Umbilical cord (tissue), 2 donors: Measurements from ENCODE around the gene HOXB3. TPM values are rescaled to one million over a fixed set of nuclear protein-coding genes. Genes with fewer than 3 reads are reported as not detected.

Experiments
- DNase-seq: peaks from one replicate; pipeline ENCODE4 v3.0.0-alpha.2; 2015; ENCODE audit warnings: low spot score
- total RNA-seq: library from RNA; depleted of rRNA; stranded (reverse); fragments of >200 nt; gene quantifications from one replicate; pipeline ENCODE4 v1.2.3, GENCODE V29; 2014; ENCODE audit warnings: low replicate concordance; ENCODE audit not compliant: insufficient read depth

Gene HOXB3
- 18.3 TPM for total RNA-seq

- DNase-seq: no peak
Measured at GRCh38 chr17:48589831-48590606, at the start of gene HOXB3. HOXB3 (minus strand) TSS chr17:48590241; CDS start chr17:48552474, 37,767 bp downstream.

- no peak for DNase-seq
Measured at GRCh38 chr17:48639136-48639535, 49.1 kb upstream of the HOXB3 start.

- peak; percentile 58 for DNase-seq
Measured at GRCh38 chr17:48637323-48638260, 47.6 kb upstream of the HOXB3 start.

- DNase-seq: peak; percentile 88
Measured at GRCh38 chr17:48636177-48637018, 46.4 kb upstream of the HOXB3 start.

GRCh38 chr17:48634493-48635208 lies 44.6 kb upstream of the HOXB3 start:
- DNase-seq: no peak

- DNase-seq: no peak
Measured at GRCh38 chr17:48633266-48633677, 43.2 kb upstream of the HOXB3 start.

- DNase-seq: no peak
Measured at GRCh38 chr17:48632579-48633265, 42.7 kb upstream of the HOXB3 start.

GRCh38 chr17:48631693-48632578 lies 41.9 kb upstream of the HOXB3 start:
- no peak for DNase-seq

- no peak for DNase-seq
Measured at GRCh38 chr17:48630925-48631692, 41.1 kb upstream of the HOXB3 start.

GRCh38 chr17:48630009-48630924 lies 40.2 kb upstream of the HOXB3 start:
- no peak for DNase-seq

- DNase-seq: no peak
Measured at GRCh38 chr17:48629411-48629759, 39.3 kb upstream of the HOXB3 start.

GRCh38 chr17:48628649-48629410 lies 38.8 kb upstream of the HOXB3 start:
- DNase-seq: no peak

GRCh38 chr17:48627623-48628521 lies 37.8 kb upstream of the HOXB3 start:
- DNase-seq: no peak

- no peak for DNase-seq
Measured at GRCh38 chr17:48627118-48627597, 37.1 kb upstream of the HOXB3 start.
